OCI-LY3 (cell line): Measurements from ENCODE around the gene C13orf46.

ENCODE experiments used
- EZH2phosphoT487 ChIP-seq: fragments of 200-600 bp; shearing (Covaris generic); IDR thresholded peaks from 2 replicates; pipeline ENCODE4 v1.6.1; 2018; ENCODE audit warnings: antibody characterized with exemption, mixed run types, low read depth
- TF ChIP-seq, protein P1 (sequence below): fragments of 200-600, 300-600 bp; sonication (generic); IDR thresholded peaks from 2 replicates; pipeline ENCODE4 v1.5.1; 2014; ENCODE audit warnings: antibody characterized with exemption, low read length, low read depth

DNA sequence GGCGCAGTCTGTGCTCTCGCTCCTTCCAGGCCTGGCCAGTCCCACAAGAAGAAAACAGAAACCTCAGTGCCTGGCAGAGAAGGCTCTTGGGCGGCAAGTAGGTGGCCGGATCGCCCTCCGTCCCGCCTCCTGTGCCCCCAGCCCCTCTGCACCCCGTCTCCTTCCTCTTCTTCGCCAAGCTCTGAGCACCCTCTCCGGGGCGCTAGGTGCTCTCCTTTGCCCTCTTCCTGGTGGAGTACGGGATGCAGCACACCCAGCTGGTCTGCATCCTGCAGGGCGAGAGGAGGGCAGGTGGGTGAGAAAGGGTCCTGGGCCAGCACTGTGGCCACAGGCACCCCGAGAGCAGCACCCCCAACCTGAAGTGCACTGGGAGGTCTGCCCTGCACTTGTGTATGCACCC lies 17.3 kb downstream of the C13orf46 start:
- TF ChIP-seq, protein P1, sequence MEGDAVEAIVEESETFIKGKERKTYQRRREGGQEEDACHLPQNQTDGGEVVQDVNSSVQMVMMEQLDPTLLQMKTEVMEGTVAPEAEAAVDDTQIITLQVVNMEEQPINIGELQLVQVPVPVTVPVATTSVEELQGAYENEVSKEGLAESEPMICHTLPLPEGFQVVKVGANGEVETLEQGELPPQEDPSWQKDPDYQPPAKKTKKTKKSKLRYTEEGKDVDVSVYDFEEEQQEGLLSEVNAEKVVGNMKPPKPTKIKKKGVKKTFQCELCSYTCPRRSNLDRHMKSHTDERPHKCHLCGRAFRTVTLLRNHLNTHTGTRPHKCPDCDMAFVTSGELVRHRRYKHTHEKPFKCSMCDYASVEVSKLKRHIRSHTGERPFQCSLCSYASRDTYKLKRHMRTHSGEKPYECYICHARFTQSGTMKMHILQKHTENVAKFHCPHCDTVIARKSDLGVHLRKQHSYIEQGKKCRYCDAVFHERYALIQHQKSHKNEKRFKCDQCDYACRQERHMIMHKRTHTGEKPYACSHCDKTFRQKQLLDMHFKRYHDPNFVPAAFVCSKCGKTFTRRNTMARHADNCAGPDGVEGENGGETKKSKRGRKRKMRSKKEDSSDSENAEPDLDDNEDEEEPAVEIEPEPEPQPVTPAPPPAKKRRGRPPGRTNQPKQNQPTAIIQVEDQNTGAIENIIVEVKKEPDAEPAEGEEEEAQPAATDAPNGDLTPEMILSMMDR, result no peak
- no peak for TF ChIP-seq EZH2phosphoT487
